Right atrium auricular region (tissue), 2 donors: ENCODE data around the gene KDM4D. TPM values are rescaled to one million over a fixed set of nuclear protein-coding genes. Genes with fewer than 3 reads are reported as not detected.
"Not testable (repeated sequence)": the region's sequence is repeated elsewhere in the genome, so short reads cannot be mapped to it uniquely, and the experiment has no call there.

Experiments used
- DNase-seq: peaks from one replicate; pipeline ENCODE4 v3.0.0-alpha.2; 2019; ENCODE audit warnings: low spot score
- H3K27ac ChIP-seq, 2 donors: fragments of 200-600 bp; sonication (generic); 1 replicate in 1 of 2; 2 replicates in 1 of 2; pipeline ENCODE4 v1.5.1; 2016 to 2019
- H3K27me3 ChIP-seq, 2 donors: fragments of 200-600 bp; sonication (generic); one replicate each; pipeline versions ENCODE4 v1.5.1 to v1.6.0; 2017 to 2019
- H3K36me3 ChIP-seq: fragments of 200-600 bp; sonication (generic); one replicate; pipeline ENCODE4 v1.5.1; 2016
- H3K4me1 ChIP-seq, 2 donors: fragments of 200-600 bp; sonication (generic); one replicate each; pipeline versions ENCODE4 v1.5.1 to v1.6.0; 2017 to 2019
- H3K4me3 ChIP-seq, 2 donors: fragments of 200-600 bp; sonication (generic); 1 replicate in 1 of 2; 2 replicates in 1 of 2; pipeline ENCODE4 v1.5.1; 2017 to 2019; ENCODE audit warnings: mild to moderate bottlenecking in 1 of 2, moderate library complexity in 1 of 2
- H3K9me3 ChIP-seq, 2 donors: fragments of 200-600 bp; sonication (generic); one replicate each; pipeline ENCODE4 v1.5.1; 2019
- CTCF ChIP-seq, 2 donors: fragments of 200-600 bp; sonication (generic); IDR thresholded peaks; one replicate each; pipeline ENCODE4 v1.5.1; 2019; ENCODE audit warnings: antibody characterized with exemption in 2 of 2
- total RNA-seq, 2 donors: library from RNA; depleted of rRNA; stranded (reverse); fragments of >200 nt; gene quantifications; one replicate each; pipeline ENCODE4 v1.1.0, GENCODE V29; 2016

Gene KDM4D
- total RNA-seq, 2 donors from 2014 or later, result 0.90 to 1.1 TPM

- peaks cover 0 to 32% of the 10 kb centered on the region in 2 donors for H3K4me1 ChIP-seq
- H3K27me3 ChIP-seq, result no peaks in the 10 kb centered on the region
- no peaks in the 10 kb centered on the region for H3K9me3 ChIP-seq
- H3K27ac ChIP-seq, result peak overlapping the region; percentile 69 to 77
- no peak overlapping the region for H3K4me3 ChIP-seq
- peak; percentile 94 for DNase-seq
- H3K36me3 ChIP-seq, result no peaks in the 10 kb centered on the region
- TF ChIP-seq CTCF (IDR thresholded peaks at IDR 0.05), result no peak
Measured at GRCh38 chr11:94926698-94927237, 46.7 kb upstream of the KDM4D start.

- no peaks in the 10 kb centered on the region for H3K9me3 ChIP-seq
- H3K4me3 ChIP-seq, result no peak overlapping the region
- no peak for DNase-seq
- H3K27ac ChIP-seq, result peak overlapping the region; percentile 69 to 77
- TF ChIP-seq CTCF (IDR thresholded peaks at IDR 0.05), result no peak
- H3K4me1 ChIP-seq, result peaks cover 0 to 39% of the 10 kb centered on the region in 2 donors
- no peaks in the 10 kb centered on the region for H3K27me3 ChIP-seq
- no peaks in the 10 kb centered on the region for H3K36me3 ChIP-seq
Measured at GRCh38 chr11:94928117-94928990, 45.2 kb upstream of the KDM4D start.

GRCh38 chr11:94932072-94932471, 41.4 kb upstream of the KDM4D start:
- not testable (repeated sequence) for H3K9me3 ChIP-seq, H3K4me3 ChIP-seq, DNase-seq, H3K27ac ChIP-seq, H3K27me3 ChIP-seq, H3K36me3 ChIP-seq
- peaks cover 0 to 36% of the 10 kb centered on the region in 2 donors for H3K4me1 ChIP-seq

- H3K27me3 ChIP-seq, result no peaks in the 10 kb centered on the region
- H3K4me1 ChIP-seq, result peaks cover 0 to 32% of the 10 kb centered on the region in 2 donors
- peak overlapping the region in 1 of 2 donors; percentile 41 for H3K27ac ChIP-seq
- DNase-seq, result no peak
- H3K36me3 ChIP-seq, result no peaks in the 10 kb centered on the region
- TF ChIP-seq CTCF (IDR thresholded peaks at IDR 0.05), result no peak
- H3K9me3 ChIP-seq, result no peaks in the 10 kb centered on the region
- no peak overlapping the region for H3K4me3 ChIP-seq
Measured at GRCh38 chr11:94932503-94932902, 41.0 kb upstream of the KDM4D start.

GRCh38 chr11:94933223-94934130, 40.0 kb upstream of the KDM4D start:
- Histone ChIP-seq H3K4me1 (peaks cover 0 to 31% of the 10 kb centered on the region in 2 donors), H3K27me3 (no peaks in the 10 kb centered on the region), H3K4me3 (no peak overlapping the region), H3K27ac (peak overlapping the region; percentile 41 to 60), H3K36me3 (no peaks in the 10 kb centered on the region), H3K9me3 (no peaks in the 10 kb centered on the region)
- DNase-seq, result peak; percentile 71
- TF ChIP-seq CTCF (IDR thresholded peaks at IDR 0.05), result no peak

- no peak for TF ChIP-seq CTCF (IDR thresholded peaks at IDR 0.05)
- no peaks in the 10 kb centered on the region for H3K36me3 ChIP-seq
- peak overlapping the region; percentile 41 to 60 for H3K27ac ChIP-seq
Measured at GRCh38 chr11:94934362-94934761, 39.1 kb upstream of the KDM4D start.

More at GRCh38 chr11:94934362-94934761, 39.1 kb upstream of the KDM4D start:
- no peak overlapping the region for H3K4me3 ChIP-seq
- peaks cover 0 to 36% of the 10 kb centered on the region in 2 donors for H3K4me1 ChIP-seq
- no peaks in the 10 kb centered on the region for H3K9me3 ChIP-seq
- DNase-seq, result no peak
- H3K27me3 ChIP-seq, result no peaks in the 10 kb centered on the region
